MCF 10A (cell line): ENCODE data around the gene SDHB. TPM values are rescaled to one million over a fixed set of nuclear protein-coding genes. Genes with fewer than 3 reads are reported as not detected.
A peak's percentile ranks its signal among the peaks of the same experiment; 100 is the strongest.

Experiments used
- BruUV-seq: library from RNA; stranded (reverse); fragments of 400-500 nt; replicated peaks from 2 replicates; lab custom pipeline; 2021; lab: Mats Ljungman, UMichigan
- CTCF ChIA-PET: fragments of 300-600 bp; sonication (Branson Sonifier 250); formaldehyde crosslinking; extraction: SDS; loops from one replicate; lab custom pipeline; 2021; ENCODE audit warnings: antibody characterized with exemption, inconsistent platforms; lab: Yijun Ruan, JAX
- POLR2A ChIA-PET: fragments of 300-600, 350-650 bp; sonication (Branson Sonifier 250); formaldehyde crosslinking; extraction: SDS; loops from one replicate; lab custom pipeline; 2020; ENCODE audit warnings: antibody characterized with exemption, inconsistent platforms; lab: Yijun Ruan, JAX
- DNase-seq: peaks from one replicate; pipeline ENCODE4 v3.0.0-alpha.2; 2018; ENCODE audit not compliant: unreplicated experiment
- H3K27ac Mint-ChIP-seq: one replicate; pipeline ENCODE4 v1.8.0; 2022; ENCODE audit warnings: mild to moderate bottlenecking, low read depth, mixed read lengths; ENCODE audit not compliant: unreplicated experiment
- H3K27me3 Mint-ChIP-seq: one replicate; pipeline ENCODE4 v1.8.0; 2022; ENCODE audit warnings: mixed read lengths; ENCODE audit not compliant: insufficient read depth, unreplicated experiment
- H3K36me3 Mint-ChIP-seq: one replicate; pipeline ENCODE4 v1.8.0; 2022; ENCODE audit warnings: mild to moderate bottlenecking, moderate library complexity, mixed read lengths; ENCODE audit not compliant: insufficient read depth, unreplicated experiment
- H3K4me1 Mint-ChIP-seq: one replicate; pipeline ENCODE4 v1.8.0; 2022; ENCODE audit warnings: mixed read lengths; ENCODE audit not compliant: insufficient read depth, unreplicated experiment
- H3K4me3 Mint-ChIP-seq: one replicate; pipeline ENCODE4 v1.8.0; 2022; ENCODE audit warnings: mild to moderate bottlenecking, moderate library complexity, mixed read lengths; ENCODE audit not compliant: unreplicated experiment
- H3K9me3 Mint-ChIP-seq: one replicate; pipeline ENCODE4 v1.8.0; 2022; ENCODE audit warnings: mixed read lengths; ENCODE audit not compliant: unreplicated experiment
- CTCF ChIP-seq: fragments of 200-600 bp; IDR thresholded peaks from one replicate; pipeline ENCODE4 v1.8.0; 2022; ENCODE audit warnings: antibody characterized with exemption, mild to moderate bottlenecking; ENCODE audit not compliant: unreplicated experiment
- intact Hi-C: fragments of 100-400 bp; cut with micrococcal nuclease; formaldehyde crosslinking; loops from 2 replicates; pipeline ENCODE4 v1.14.1; 2022
- total RNA-seq: library from RNA; stranded (reverse); gene quantifications from 2 replicates; pipeline ENCODE4 v1.2.3, GENCODE V29; 2022

Gene SDHB
- total RNA-seq, 1 experiment from 2014 or later = 166 TPM

GRCh38 chr1:17045150-17045549, 8.7 kb downstream of the SDHB start:
- Mint-ChIP-seq H3K27ac (peak overlapping the region; percentile 72), H3K4me1 (peaks cover 11% of the 10 kb centered on the region), H3K36me3 (peaks cover 81% of the 10 kb centered on the region), H3K27me3 (no peaks in the 10 kb centered on the region), H3K4me3 (no peak overlapping the region), H3K9me3 (no peaks in the 10 kb centered on the region)
- POLR2A ChIA-PET = interaction anchor here (0.7 to 2.6 kb wide), 3 partner anchors 17 to 221 kb away, joined by 3 to 9 read pairs (median 5); no protein-coding TSS in a partner anchor
- no peak for DNase-seq
- CTCF ChIA-PET = interaction anchor here (0.6 to 6.9 kb wide), 9 partner anchors 15 to 189 kb away, joined by 3 to 56 read pairs (median 4); no protein-coding TSS in a partner anchor
- BruUV-seq = no TSS peak
- intact Hi-C loops = loop anchor here (5.0 kb wide), 2 partner anchors 33 to 133 kb away; partner anchors contain the start of gene ATP13A2
- TF ChIP-seq CTCF = no peak

GRCh38 chr1:17043676-17044075, 10.2 kb downstream of the SDHB start:
- BruUV-seq = no TSS peak
- CTCF ChIA-PET = interaction anchor here (0.6 to 6.9 kb wide), 3 partner anchors 14 to 92 kb away, joined by 3 to 56 read pairs (median 4); no protein-coding TSS in a partner anchor
- peaks cover 11% of the 10 kb centered on the region for H3K4me1 Mint-ChIP-seq

GRCh38 chr1:17040135-17040534, 13.7 kb downstream of the SDHB start:
- H3K4me1 Mint-ChIP-seq = peaks cover 3% of the 10 kb centered on the region
- intact Hi-C loops = no loop called here
- H3K27ac Mint-ChIP-seq = no peak overlapping the region
- POLR2A ChIA-PET = interaction anchor here (1.3 to 1.4 kb wide), 2 partner anchors 10 to 13 kb away, joined by 3 read pairs; no protein-coding TSS in a partner anchor
- H3K27me3 Mint-ChIP-seq = no peaks in the 10 kb centered on the region
- DNase-seq = no peak
- CTCF ChIA-PET = interaction anchor here (1.1 kb wide), 1 partner anchor 88 kb away, joined by 3 read pairs; no protein-coding TSS in a partner anchor
- H3K9me3 Mint-ChIP-seq = no peaks in the 10 kb centered on the region
- peaks cover 84% of the 10 kb centered on the region for H3K36me3 Mint-ChIP-seq
- H3K4me3 Mint-ChIP-seq = no peak overlapping the region
- no peak for TF ChIP-seq CTCF
- BruUV-seq = no TSS peak

More at GRCh38 chr1:17043676-17044075, 10.2 kb downstream of the SDHB start:
- TF ChIP-seq CTCF = no peak
- intact Hi-C loops = no loop called here
- H3K27me3 Mint-ChIP-seq = no peaks in the 10 kb centered on the region
- no peak overlapping the region for H3K4me3 Mint-ChIP-seq
- H3K36me3 Mint-ChIP-seq = peaks cover 74% of the 10 kb centered on the region
- POLR2A ChIA-PET = interaction anchor here (2.6 kb wide), 1 partner anchor 15 kb away, joined by 9 read pairs; no protein-coding TSS in a partner anchor
- H3K27ac Mint-ChIP-seq = no peak overlapping the region
- DNase-seq = no peak
- no peaks in the 10 kb centered on the region for H3K9me3 Mint-ChIP-seq

GRCh38 chr1:17039522-17039921, 14.3 kb downstream of the SDHB start:
- Mint-ChIP-seq H3K9me3 (no peaks in the 10 kb centered on the region), H3K4me3 (no peak overlapping the region), H3K36me3 (peaks cover 84% of the 10 kb centered on the region), H3K27me3 (no peaks in the 10 kb centered on the region), H3K27ac (no peak overlapping the region), H3K4me1 (no peaks in the 10 kb centered on the region)
- ChIA-PET CTCF (interaction anchor here (1.1 kb wide), 1 partner anchor 88 kb away, joined by 3 read pairs; no protein-coding TSS in a partner anchor), POLR2A (interaction anchor here (1.3 kb wide), 1 partner anchor 9 kb away, joined by 3 read pairs; no protein-coding TSS in a partner anchor)
- DNase-seq = no peak
- no TSS peak for BruUV-seq
- TF ChIP-seq CTCF = no peak
- intact Hi-C loops = no loop called here
